DMS79 treated with DMSO at 0.1 percent for 48 hours (cell line): ENCODE data around the gene WASF2.
"Not testable (repeated sequence)": the region's sequence is repeated elsewhere in the genome, so short reads cannot be mapped to it uniquely, and the experiment has no call there.

ENCODE experiments used
- DNase-seq: peaks from one replicate; lab custom pipeline; 2025; lab: John Stamatoyannopoulos, UW

The WASF2 gene

GRCh38 chr1:27418326-27419185, 71.4 kb downstream of the WASF2 start:
- no peak for DNase-seq

GRCh38 chr1:27417713-27418112, 72.3 kb downstream of the WASF2 start:
- no peak for DNase-seq

GRCh38 chr1:27416387-27417111, 73.4 kb downstream of the WASF2 start:
- DNase-seq = peak; percentile 17

GRCh38 chr1:27414091-27414490, 75.9 kb downstream of the WASF2 start:
- no peak for DNase-seq

- DNase-seq = no peak
These were observed 77.0 kb downstream of the WASF2 start for GRCh38 chr1:27413004-27413403.

- DNase-seq = no peak
These were observed 77.5 kb downstream of the WASF2 start for GRCh38 chr1:27412502-27412901.

GRCh38 chr1:27410709-27411108, 79.3 kb downstream of the WASF2 start:
- no peak for DNase-seq

GRCh38 chr1:27409669-27410068, 80.3 kb downstream of the WASF2 start:
- DNase-seq = no peak

GRCh38 chr1:27408151-27408550, 81.8 kb downstream of the WASF2 start:
- DNase-seq = no peak

GRCh38 chr1:27406791-27407190, 83.2 kb downstream of the WASF2 start:
- not testable (repeated sequence) for DNase-seq

- DNase-seq = no peak
These were observed 83.6 kb downstream of the WASF2 start for GRCh38 chr1:27406362-27406680.

GRCh38 chr1:27405598-27406361, 84.2 kb downstream of the WASF2 start:
- not testable (repeated sequence) for DNase-seq

GRCh38 chr1:27405074-27405473, 84.9 kb downstream of the WASF2 start:
- DNase-seq = no peak

- no peak for DNase-seq
These were observed 86.0 kb downstream of the WASF2 start for GRCh38 chr1:27403931-27404330.

GRCh38 chr1:27403065-27403726, 86.8 kb downstream of the WASF2 start:
- DNase-seq = no peak

GRCh38 chr1:27402349-27402754, 87.6 kb downstream of the WASF2 start:
- no peak for DNase-seq

- DNase-seq = no peak
These were observed 89.0 kb downstream of the WASF2 start for GRCh38 chr1:27400963-27401341.

GRCh38 chr1:27400082-27400962, 89.6 kb downstream of the WASF2 start:
- peak; percentile 27 for DNase-seq

- DNase-seq = no peak
These were observed 90.5 kb downstream of the WASF2 start for GRCh38 chr1:27399251-27400025.

- DNase-seq = no peak
These were observed 91.4 kb downstream of the WASF2 start for GRCh38 chr1:27398405-27399149.
